Metanephros (tissue), 2 donors: ENCODE data around the gene SPINT2. TPM values are rescaled to one million over a fixed set of nuclear protein-coding genes. Genes with fewer than 3 reads are reported as not detected.

Source experiments
- small RNA-seq: library from RNA; depleted of rRNA; stranded (forward); fragments of <200 nt; gene quantifications from one replicate; pipeline ENCODE3, GENCODE V24; 2014; ENCODE audit warnings: low replicate concordance
- total RNA-seq: library from RNA; depleted of rRNA; stranded (reverse); fragments of >200 nt; gene quantifications from one replicate; pipeline ENCODE4 v1.2.3, GENCODE V29; 2014

The SPINT2 gene, protein sequence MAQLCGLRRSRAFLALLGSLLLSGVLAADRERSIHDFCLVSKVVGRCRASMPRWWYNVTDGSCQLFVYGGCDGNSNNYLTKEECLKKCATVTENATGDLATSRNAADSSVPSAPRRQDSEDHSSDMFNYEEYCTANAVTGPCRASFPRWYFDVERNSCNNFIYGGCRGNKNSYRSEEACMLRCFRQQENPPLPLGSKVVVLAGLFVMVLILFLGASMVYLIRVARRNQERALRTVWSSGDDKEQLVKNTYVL
- total RNA-seq, result 172 TPM

DNA sequence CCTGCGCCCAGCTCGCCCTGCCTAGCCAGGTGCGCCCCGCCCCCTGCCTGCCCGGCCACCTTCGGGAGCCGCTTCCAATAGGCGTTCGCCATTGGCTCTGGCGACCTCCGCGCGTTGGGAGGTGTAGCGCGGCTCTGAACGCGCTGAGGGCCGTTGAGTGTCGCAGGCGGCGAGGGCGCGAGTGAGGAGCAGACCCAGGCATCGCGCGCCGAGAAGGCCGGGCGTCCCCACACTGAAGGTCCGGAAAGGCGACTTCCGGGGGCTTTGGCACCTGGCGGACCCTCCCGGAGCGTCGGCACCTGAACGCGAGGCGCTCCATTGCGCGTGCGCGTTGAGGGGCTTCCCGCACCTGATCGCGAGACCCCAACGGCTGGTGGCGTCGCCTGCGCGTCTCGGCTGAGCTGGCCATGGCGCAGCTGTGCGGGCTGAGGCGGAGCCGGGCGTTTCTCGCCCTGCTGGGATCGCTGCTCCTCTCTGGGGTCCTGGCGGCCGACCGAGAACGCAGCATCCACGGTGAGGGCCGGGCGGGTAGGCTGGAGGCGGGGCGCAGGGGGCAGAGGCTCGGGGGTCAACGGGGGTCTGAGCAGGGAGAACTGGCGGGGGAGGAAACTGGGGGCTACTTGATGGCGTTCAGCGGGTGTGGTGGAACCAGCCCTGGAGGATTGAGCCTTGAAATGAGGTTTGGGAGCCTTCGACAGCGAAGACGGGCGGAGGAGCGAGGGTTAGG lies at the start of gene SPINT2:
Gene SPINT2, plus strand, starts transcription at position 88 of the 727 bp plus-strand sequence. Its CDS starts 320 bp downstream, at position 408.

GRCh38 chr19:38224014-38224862 lies 40.1 kb upstream of the SPINT2 start, which contains the start of gene DPF1:
DPF1 (minus strand) TSS chr19:38224222; CDS start chr19:38224142, 80 bp downstream.

GRCh38 chr19:38303517-38304351 lies 39.4 kb downstream of the SPINT2 start, which contains the start of gene C19orf33:
C19orf33 (plus strand) TSS chr19:38304251; CDS start chr19:38304262, 11 bp downstream.

DNA sequence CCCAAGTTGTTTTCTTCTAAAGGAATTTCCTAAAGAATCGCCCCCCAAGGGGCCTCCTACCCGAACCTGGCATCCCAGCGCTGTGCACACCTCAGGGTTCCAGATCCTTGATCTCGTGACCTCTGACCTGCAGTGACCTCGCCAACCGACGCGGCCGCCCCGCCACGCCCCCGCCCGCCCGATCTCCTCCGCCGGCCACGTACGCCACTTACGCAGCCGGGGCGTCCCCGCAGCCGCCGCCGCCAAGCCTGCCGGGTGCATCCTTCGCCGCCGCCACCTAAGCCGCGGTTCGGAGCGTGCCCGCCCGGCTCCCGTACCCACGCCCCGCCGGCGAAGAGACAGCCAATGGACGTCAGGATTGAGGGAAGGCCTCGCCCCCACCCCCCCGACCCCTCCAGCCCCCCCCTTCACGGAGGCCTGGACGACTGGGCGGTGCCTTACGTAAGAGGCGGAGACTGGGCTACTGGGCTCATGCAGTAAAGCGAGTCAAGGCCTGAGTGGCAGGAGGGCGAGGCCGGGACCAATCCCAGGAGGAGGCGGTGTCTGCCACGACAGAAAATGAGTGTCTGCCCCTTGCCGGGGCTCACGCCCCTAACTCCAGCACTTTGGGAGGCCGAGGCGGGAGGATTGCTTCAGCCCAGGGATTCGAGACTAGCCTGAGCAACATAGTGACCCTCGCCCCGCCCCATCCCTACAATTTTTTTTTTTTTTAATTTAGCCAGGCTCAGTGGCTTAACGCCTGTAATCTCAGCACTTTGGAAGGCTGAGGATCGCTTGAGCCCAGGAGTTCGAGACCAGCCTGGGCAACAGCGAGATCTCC lies 51.5 kb downstream of the SPINT2 start, which contains the start of gene YIF1B:
Gene YIF1B, minus strand, starts transcription at position 291 of the 820 bp plus-strand sequence. Its CDS starts 30 bp downstream, at position 261.

DNA sequence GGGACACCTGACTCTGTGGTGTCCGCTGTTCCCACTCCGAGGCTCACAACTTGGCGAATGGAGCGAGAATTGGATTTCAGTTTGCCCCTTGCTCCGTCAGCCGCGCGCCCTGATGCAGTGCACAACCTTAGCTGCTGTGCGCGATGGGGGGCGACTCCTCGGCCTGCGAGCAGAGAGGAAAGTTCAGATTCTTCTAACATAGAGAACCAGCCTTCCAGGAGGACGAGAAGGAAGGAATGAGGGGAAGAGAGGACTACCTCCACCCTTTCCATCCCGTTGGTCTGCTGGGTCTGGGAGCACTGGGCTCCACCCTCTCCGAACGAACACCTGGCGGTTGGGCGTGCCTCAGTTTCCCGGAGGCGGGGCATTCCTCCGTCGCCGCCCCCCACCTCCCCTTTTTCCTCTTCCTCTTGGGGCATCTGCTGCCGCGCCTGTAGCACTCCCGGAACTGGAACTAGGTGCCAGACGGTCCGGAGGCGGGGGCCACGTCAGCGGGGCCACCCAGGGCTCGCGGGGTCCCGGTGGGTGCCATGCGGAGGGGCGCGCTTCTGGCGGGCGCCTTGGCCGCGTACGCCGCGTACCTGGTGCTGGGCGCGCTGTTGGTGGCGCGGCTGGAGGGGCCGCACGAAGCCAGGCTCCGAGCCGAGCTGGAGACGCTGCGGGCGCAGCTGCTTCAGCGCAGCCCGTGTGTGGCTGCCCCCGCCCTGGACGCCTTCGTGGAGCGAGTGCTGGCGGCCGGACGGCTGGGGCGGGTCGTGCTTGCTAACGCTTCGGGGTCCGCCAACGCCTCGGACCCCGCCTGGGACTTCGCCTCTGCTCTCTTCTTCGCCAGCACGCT lies 55.3 kb downstream of the SPINT2 start, which contains the start of gene KCNK6:
Gene KCNK6, plus strand, starts transcription at position 425 of the 838 bp plus-strand sequence. Its CDS starts 106 bp downstream, at position 531.

Small RNAs within 50 kb of the gene (small RNA-seq; reads per million reads assigned to genes)
- not detected for gene RF00019

Other genes with a start within 250 kb of the SPINT2 start
- gene DPF1, start 40.4 kb upstream of the SPINT2 start, total RNA-seq, result 0.64 TPM
- gene PPP1R14A, start 8.2 kb upstream of the SPINT2 start, total RNA-seq, result 15.4 TPM
- gene C19orf33, start 39.7 kb downstream of the SPINT2 start, total RNA-seq, result 6.8 TPM
- gene YIF1B, start 51.4 kb downstream of the SPINT2 start, total RNA-seq, result 40.6 TPM
- gene KCNK6, start 55.3 kb downstream of the SPINT2 start, total RNA-seq, result 2.9 TPM
- 7.4 TPM for gene CATSPERG, start 71.3 kb downstream of the SPINT2 start, total RNA-seq
- 214 TPM for gene PSMD8, start 110.0 kb downstream of the SPINT2 start, total RNA-seq
- gene GGN, start 123.5 kb downstream of the SPINT2 start, total RNA-seq, result 0.18 TPM
- 0.23 TPM for gene SPRED3, start 124.1 kb downstream of the SPINT2 start, total RNA-seq
- gene FAM98C, start 138.5 kb downstream of the SPINT2 start, total RNA-seq, result 13.9 TPM
- gene RASGRP4, start 161.6 kb downstream of the SPINT2 start, total RNA-seq, result 2.7 TPM
- 107 TPM for gene RYR1, start 169.1 kb downstream of the SPINT2 start, total RNA-seq